SK-N-SH treated with all-trans-retinoic acid at 6 μM for 48 hours (cell line): Measurements from ENCODE around the gene PRR5L.

Experiments
- ATAC-seq: fragments of 200-7000 bp; cut with Tn5 transposase; 3 replicates; pipeline ENCODE4 v1.9.1; 2020; ENCODE audit warnings: mild to moderate bottlenecking, moderate library complexity
- ARNTL ChIP-seq: fragments of 450-650 bp; formaldehyde crosslinking; IDR thresholded peaks from 2 replicates; pipeline ENCODE4 v1.5.0; 2020; ENCODE audit warnings: low read depth, mild to moderate bottlenecking, moderate library complexity, borderline replicate concordance
- BACH2 ChIP-seq: fragments of 250-450 bp; sonication (Bioruptor Pico); IDR thresholded peaks from 2 replicates; pipeline ENCODE4 v1.9.0; 2021; ENCODE audit warnings: mild to moderate bottlenecking, borderline replicate concordance
- CSDC2 ChIP-seq: fragments of 250-450 bp; sonication (Bioruptor Pico); IDR thresholded peaks from 2 replicates; pipeline ENCODE4 v1.5.0; 2020; ENCODE audit warnings: mild to moderate bottlenecking, moderate library complexity
- ESRRG ChIP-seq: fragments of 250-450 bp; sonication (Bioruptor Pico); IDR thresholded peaks from 2 replicates; pipeline ENCODE4 v1.6.1; 2021; ENCODE audit warnings: mild to moderate bottlenecking
- GLIS3 ChIP-seq: fragments of 250-450 bp; sonication (Bioruptor Pico); IDR thresholded peaks from 2 replicates; pipeline ENCODE4 v1.5.0; 2020; ENCODE audit warnings: mild to moderate bottlenecking, moderate library complexity
- ISL1 ChIP-seq: fragments of 250-450 bp; sonication (Bioruptor Pico); IDR thresholded peaks from 2 replicates; pipeline ENCODE4 v2.1.2; 2022; ENCODE audit warnings: mild to moderate bottlenecking, moderate library complexity
- OSR1 ChIP-seq: fragments of 250-450 bp; sonication (Bioruptor Pico); IDR thresholded peaks from 2 replicates; pipeline ENCODE4 v1.8.0; 2022; ENCODE audit warnings: moderate library complexity, mild to moderate bottlenecking, inconsistent platforms
- PPARA ChIP-seq: fragments of 250-450 bp; sonication (Bioruptor Pico); IDR thresholded peaks from 2 replicates; pipeline ENCODE4 v1.5.0; 2020; ENCODE audit warnings: mild to moderate bottlenecking, borderline replicate concordance
- RARB ChIP-seq: fragments of 250-450 bp; sonication (Bioruptor Pico); IDR thresholded peaks from 2 replicates; pipeline ENCODE4 v1.8.0; 2021; ENCODE audit warnings: mild to moderate bottlenecking, moderate library complexity
- SNAI2 ChIP-seq: fragments of 250-450 bp; sonication (Bioruptor Pico); IDR thresholded peaks from 2 replicates; pipeline ENCODE4 v1.5.0; 2020; ENCODE audit warnings: mild to moderate bottlenecking, moderate library complexity
- TCF4 ChIP-seq: fragments of 250-450 bp; sonication (Bioruptor Pico); IDR thresholded peaks from 2 replicates; pipeline ENCODE4 v1.8.0; 2021; ENCODE audit warnings: mild to moderate bottlenecking, moderate library complexity, borderline replicate concordance
- TOX ChIP-seq: fragments of 250-450 bp; sonication (Bioruptor Pico); IDR thresholded peaks from 2 replicates; pipeline ENCODE4 v1.8.0; 2021; ENCODE audit warnings: mild to moderate bottlenecking, moderate library complexity, borderline replicate concordance
- ZC3H10 ChIP-seq: fragments of 250-450 bp; sonication (Bioruptor Pico); IDR thresholded peaks from 2 replicates; pipeline ENCODE4 v1.5.1; 2021; ENCODE audit warnings: mild to moderate bottlenecking, moderate library complexity
- ZFP3 ChIP-seq: fragments of 250-450 bp; sonication (Bioruptor Pico); IDR thresholded peaks from 2 replicates; pipeline ENCODE4 v1.5.0; 2020; ENCODE audit warnings: mild to moderate bottlenecking, moderate library complexity
- ZFP30 ChIP-seq: fragments of 450-650 bp; formaldehyde crosslinking; IDR thresholded peaks from 2 replicates; pipeline ENCODE4 v1.5.0; 2022; ENCODE audit warnings: mild to moderate bottlenecking, moderate library complexity
- ZNF565 ChIP-seq: fragments of 450-650 bp; formaldehyde crosslinking; conservative IDR thresholded peaks from 2 replicates; pipeline ENCODE4 v1.5.0; 2020; ENCODE audit warnings: low read depth, mild to moderate bottlenecking, moderate library complexity
- ZNF70 ChIP-seq: fragments of 450-650 bp; formaldehyde crosslinking; IDR thresholded peaks from 2 replicates; pipeline ENCODE4 v1.5.0; 2020; ENCODE audit warnings: mild to moderate bottlenecking, moderate library complexity
- ZNF8 ChIP-seq: fragments of 450-650 bp; formaldehyde crosslinking; IDR thresholded peaks from 2 replicates; pipeline ENCODE4 v1.5.0; 2020; ENCODE audit warnings: mild to moderate bottlenecking, moderate library complexity
- TF ChIP-seq, protein P1 (sequence below): fragments of 250-450 bp; sonication (Bioruptor Pico); IDR thresholded peaks from 2 replicates; pipeline ENCODE4 v1.5.1; 2020; ENCODE audit warnings: low read depth, mild to moderate bottlenecking, moderate library complexity
- TF ChIP-seq, protein P2 (sequence below): fragments of 250-450 bp; sonication (Bioruptor Pico); IDR thresholded peaks from 2 replicates; pipeline ENCODE4 v1.5.1; 2021; ENCODE audit warnings: mild to moderate bottlenecking, moderate library complexity
- TF ChIP-seq, protein P3 (sequence below): fragments of 250-450 bp; sonication (Bioruptor Pico); IDR thresholded peaks from 2 replicates; pipeline ENCODE4 v1.5.0; 2020; ENCODE audit warnings: mild to moderate bottlenecking, moderate library complexity
- TF ChIP-seq, protein P4 (sequence below): fragments of 250-450 bp; sonication (Bioruptor Pico); IDR thresholded peaks from 2 replicates; pipeline ENCODE4 v1.8.0; 2021; ENCODE audit warnings: low read depth, mild to moderate bottlenecking, moderate library complexity, borderline replicate concordance

Gene PRR5L

DNA sequence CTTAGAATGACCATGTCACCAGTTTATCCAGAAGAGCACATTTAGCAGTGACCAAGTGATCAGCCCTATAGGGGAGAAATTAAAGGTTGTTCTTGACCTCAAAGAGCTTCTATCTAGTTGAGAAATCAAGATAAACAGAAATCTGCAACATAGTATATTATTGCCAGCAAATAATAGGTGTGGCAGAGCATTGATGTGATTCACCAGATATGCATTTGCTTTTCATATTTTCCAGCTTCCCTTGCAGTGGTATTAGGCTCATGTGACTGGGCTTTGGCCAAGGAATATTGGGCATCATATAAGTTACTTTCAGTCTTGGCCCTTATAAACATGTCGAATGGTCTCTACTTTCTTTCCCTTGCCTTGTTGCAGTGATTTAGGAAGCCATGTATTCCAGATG lies 41.4 kb upstream of the PRR5L start:
- no peak for ATAC-seq
- TF ChIP-seq ISL1 (CRISPR knock-in tag), result no peak
- TF ChIP-seq, protein P1, sequence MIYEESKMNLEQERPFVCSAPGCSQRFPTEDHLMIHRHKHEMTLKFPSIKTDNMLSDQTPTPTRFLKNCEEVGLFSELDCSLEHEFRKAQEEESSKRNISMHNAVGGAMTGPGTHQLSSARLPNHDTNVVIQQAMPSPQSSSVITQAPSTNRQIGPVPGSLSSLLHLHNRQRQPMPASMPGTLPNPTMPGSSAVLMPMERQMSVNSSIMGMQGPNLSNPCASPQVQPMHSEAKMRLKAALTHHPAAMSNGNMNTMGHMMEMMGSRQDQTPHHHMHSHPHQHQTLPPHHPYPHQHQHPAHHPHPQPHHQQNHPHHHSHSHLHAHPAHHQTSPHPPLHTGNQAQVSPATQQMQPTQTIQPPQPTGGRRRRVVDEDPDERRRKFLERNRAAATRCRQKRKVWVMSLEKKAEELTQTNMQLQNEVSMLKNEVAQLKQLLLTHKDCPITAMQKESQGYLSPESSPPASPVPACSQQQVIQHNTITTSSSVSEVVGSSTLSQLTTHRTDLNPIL (CRISPR knock-in tag), result no peak
- TF ChIP-seq ARNTL (CRISPR knock-in tag), result no peak
- TF ChIP-seq ZFP30 (CRISPR knock-in tag), result no peak
- no peak for TF ChIP-seq TCF4 (CRISPR knock-in tag)
- TF ChIP-seq RARB, result no peak
- TF ChIP-seq, protein P2, sequence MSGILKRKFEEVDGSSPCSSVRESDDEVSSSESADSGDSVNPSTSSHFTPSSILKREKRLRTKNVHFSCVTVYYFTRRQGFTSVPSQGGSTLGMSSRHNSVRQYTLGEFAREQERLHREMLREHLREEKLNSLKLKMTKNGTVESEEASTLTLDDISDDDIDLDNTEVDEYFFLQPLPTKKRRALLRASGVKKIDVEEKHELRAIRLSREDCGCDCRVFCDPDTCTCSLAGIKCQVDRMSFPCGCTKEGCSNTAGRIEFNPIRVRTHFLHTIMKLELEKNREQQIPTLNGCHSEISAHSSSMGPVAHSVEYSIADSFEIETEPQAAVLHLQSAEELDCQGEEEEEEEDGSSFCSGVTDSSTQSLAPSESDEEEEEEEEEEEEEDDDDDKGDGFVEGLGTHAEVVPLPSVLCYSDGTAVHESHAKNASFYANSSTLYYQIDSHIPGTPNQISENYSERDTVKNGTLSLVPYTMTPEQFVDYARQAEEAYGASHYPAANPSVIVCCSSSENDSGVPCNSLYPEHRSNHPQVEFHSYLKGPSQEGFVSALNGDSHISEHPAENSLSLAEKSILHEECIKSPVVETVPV (CRISPR knock-in tag), result no peak
- TF ChIP-seq GLIS3 (CRISPR knock-in tag), result no peak
- no peak for TF ChIP-seq TOX (CRISPR knock-in tag)

DNA sequence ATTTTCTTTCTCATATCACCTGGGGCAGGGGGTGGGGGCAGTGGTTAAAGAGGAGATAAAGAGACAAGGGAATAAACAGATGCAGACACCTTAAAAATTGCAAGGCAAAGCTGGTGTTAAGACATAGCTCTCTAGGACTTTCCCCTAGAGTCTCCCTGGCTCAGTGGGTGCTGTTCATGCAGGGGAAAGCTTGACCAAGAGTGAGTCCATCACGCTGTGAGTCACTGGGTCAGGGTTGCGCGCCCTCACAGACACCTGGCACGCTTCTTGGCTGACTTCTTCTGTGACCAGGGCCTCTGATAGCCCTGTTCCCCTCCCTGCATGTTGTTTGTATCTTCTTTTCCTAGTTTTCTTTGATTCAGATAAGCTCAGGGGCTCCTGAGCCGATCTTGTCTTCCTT lies 38.7 kb upstream of the PRR5L start:
- TF ChIP-seq RARB, result no peak
- no peak for TF ChIP-seq SNAI2 (CRISPR knock-in tag)
- no peak for TF ChIP-seq ZC3H10 (CRISPR knock-in tag)
- TF ChIP-seq ZNF70, result no peak
- TF ChIP-seq ZNF8, result no peak
- no peak for TF ChIP-seq PPARA
- no peak for TF ChIP-seq BACH2 (CRISPR knock-in tag)
- TF ChIP-seq GLIS3 (CRISPR knock-in tag), result no peak
- no peak for ATAC-seq

DNA sequence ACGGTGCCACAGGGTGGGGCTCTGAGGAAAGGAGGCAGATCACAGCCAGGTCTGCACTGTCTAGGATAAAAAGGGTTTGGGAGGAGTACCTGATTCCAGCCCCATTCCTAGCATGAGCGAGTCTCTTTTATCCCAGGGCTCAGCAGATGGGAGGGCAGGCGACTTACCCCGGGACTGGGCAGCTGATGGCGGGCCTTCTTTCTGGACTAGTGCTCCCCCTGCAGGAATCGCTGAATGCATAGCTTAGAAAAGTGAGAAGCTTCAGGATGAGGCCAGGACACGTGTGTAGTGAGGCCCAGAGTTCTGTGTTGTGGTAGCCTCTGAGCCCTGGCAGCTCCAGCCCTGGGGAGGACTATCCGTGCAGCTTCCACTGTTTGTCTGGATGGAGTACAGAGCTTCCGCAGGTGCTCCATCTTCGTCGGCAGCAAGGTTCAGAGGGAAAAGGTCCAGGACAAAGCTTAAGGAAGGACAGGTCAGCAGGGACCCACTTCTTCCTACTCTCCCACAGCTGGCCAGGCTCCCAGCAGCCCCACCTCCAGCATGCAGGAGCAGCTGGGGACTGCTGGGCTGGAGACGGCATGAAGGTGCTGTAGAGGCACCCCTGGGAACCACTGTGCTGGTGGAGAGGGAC lies 37.2 kb upstream of the PRR5L start:
- peak; percentile 96 for ATAC-seq
- no peak for TF ChIP-seq RARB
- TF ChIP-seq ARNTL (CRISPR knock-in tag), result no peak
- TF ChIP-seq, protein P3, sequence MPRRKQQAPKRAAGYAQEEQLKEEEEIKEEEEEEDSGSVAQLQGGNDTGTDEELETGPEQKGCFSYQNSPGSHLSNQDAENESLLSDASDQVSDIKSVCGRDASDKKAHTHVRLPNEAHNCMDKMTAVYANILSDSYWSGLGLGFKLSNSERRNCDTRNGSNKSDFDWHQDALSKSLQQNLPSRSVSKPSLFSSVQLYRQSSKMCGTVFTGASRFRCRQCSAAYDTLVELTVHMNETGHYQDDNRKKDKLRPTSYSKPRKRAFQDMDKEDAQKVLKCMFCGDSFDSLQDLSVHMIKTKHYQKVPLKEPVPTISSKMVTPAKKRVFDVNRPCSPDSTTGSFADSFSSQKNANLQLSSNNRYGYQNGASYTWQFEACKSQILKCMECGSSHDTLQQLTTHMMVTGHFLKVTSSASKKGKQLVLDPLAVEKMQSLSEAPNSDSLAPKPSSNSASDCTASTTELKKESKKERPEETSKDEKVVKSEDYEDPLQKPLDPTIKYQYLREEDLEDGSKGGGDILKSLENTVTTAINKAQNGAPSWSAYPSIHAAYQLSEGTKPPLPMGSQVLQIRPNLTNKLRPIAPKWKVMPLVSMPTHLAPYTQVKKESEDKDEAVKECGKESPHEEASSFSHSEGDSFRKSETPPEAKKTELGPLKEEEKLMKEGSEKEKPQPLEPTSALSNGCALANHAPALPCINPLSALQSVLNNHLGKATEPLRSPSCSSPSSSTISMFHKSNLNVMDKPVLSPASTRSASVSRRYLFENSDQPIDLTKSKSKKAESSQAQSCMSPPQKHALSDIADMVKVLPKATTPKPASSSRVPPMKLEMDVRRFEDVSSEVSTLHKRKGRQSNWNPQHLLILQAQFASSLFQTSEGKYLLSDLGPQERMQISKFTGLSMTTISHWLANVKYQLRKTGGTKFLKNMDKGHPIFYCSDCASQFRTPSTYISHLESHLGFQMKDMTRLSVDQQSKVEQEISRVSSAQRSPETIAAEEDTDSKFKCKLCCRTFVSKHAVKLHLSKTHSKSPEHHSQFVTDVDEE (CRISPR knock-in tag), result no peak
- no peak for TF ChIP-seq SNAI2 (CRISPR knock-in tag)
- TF ChIP-seq CSDC2, result no peak
- no peak for TF ChIP-seq ZFP30 (CRISPR knock-in tag)
- TF ChIP-seq ESRRG (CRISPR knock-in tag), result no peak
- no peak for TF ChIP-seq TCF4 (CRISPR knock-in tag)
- TF ChIP-seq ZNF565, result no peak
- no peak for TF ChIP-seq ZC3H10 (CRISPR knock-in tag)
- no peak for TF ChIP-seq ZFP3
- TF ChIP-seq OSR1 (CRISPR knock-in tag), result no peak

DNA sequence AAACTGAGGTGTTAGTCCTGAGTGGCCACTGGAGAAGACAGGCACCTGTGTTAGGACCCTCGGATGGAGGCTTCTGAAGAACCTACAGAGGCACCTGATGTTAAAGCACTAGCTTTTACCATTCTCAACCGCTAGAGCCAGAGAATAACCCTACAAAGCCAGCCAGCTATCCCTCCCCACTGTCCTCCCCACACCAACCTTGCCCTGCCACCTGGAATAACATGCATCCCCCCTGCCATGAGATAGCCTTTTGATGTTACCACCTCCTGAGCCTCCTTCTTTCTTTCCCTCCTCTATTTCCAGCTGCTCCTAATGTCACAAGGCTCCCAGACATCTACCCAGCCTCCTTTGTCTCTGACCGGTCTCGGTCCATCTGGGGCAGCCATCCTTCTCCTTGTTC lies 35.0 kb upstream of the PRR5L start:
- no peak for ATAC-seq
- TF ChIP-seq, protein P3 (CRISPR knock-in tag), result no peak
- TF ChIP-seq, protein P4, sequence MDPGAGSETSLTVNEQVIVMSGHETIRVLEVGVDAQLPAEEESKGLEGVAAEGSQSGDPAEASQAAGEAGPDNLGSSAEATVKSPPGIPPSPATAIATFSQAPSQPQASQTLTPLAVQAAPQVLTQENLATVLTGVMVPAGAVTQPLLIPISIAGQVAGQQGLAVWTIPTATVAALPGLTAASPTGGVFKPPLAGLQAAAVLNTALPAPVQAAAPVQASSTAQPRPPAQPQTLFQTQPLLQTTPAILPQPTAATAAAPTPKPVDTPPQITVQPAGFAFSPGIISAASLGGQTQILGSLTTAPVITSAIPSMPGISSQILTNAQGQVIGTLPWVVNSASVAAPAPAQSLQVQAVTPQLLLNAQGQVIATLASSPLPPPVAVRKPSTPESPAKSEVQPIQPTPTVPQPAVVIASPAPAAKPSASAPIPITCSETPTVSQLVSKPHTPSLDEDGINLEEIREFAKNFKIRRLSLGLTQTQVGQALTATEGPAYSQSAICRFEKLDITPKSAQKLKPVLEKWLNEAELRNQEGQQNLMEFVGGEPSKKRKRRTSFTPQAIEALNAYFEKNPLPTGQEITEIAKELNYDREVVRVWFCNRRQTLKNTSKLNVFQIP, result no peak
- TF ChIP-seq ARNTL (CRISPR knock-in tag), result no peak
- TF ChIP-seq PPARA, result no peak
- no peak for TF ChIP-seq ZNF70
- no peak for TF ChIP-seq CSDC2
- no peak for TF ChIP-seq GLIS3 (CRISPR knock-in tag)
- no peak for TF ChIP-seq ZNF565
- no peak for TF ChIP-seq RARB
- no peak for TF ChIP-seq BACH2 (CRISPR knock-in tag)
- TF ChIP-seq, protein P1 (CRISPR knock-in tag), result no peak
